Neuronal stem cell (in vitro differentiated cells): ENCODE measurements around the gene MYO1B.

ENCODE experiments used
- DNase-seq: peaks from one replicate; pipeline ENCODE4 v3.0.0-alpha.2; 2013; ENCODE audit warnings: low spot score
- H2AFZ ChIP-seq: one replicate; pipeline ENCODE4 v1.6.1; 2013; ENCODE audit warnings: mild to moderate bottlenecking, low read length, inconsistent platforms
- H2AK5ac ChIP-seq: 2 replicates; pipeline ENCODE4 v1.6.1; 2013; ENCODE audit warnings: low read depth, mild to moderate bottlenecking, inconsistent platforms, low read length, moderate library complexity, mixed read lengths
- H2BK120ac ChIP-seq: 2 replicates; pipeline ENCODE4 v1.6.1; 2013; ENCODE audit warnings: low read depth, mild to moderate bottlenecking, inconsistent platforms, low read length, moderate library complexity, mixed read lengths
- H2BK12ac ChIP-seq: one replicate; pipeline ENCODE4 v1.6.1; 2013; ENCODE audit warnings: low read length, inconsistent platforms
- H2BK15ac ChIP-seq: 2 replicates; pipeline ENCODE4 v1.6.1; 2013; ENCODE audit warnings: mild to moderate bottlenecking, low read length, inconsistent platforms, mixed read lengths
- H2BK5ac ChIP-seq: one replicate; pipeline ENCODE4 v1.6.1; 2013; ENCODE audit warnings: inconsistent platforms, mild to moderate bottlenecking, low read length, moderate library complexity
- H3K14ac ChIP-seq: one replicate; pipeline ENCODE4 v1.6.1; 2013; ENCODE audit warnings: low read length, inconsistent platforms
- H3K18ac ChIP-seq: 2 replicates; pipeline ENCODE4 v1.6.1; 2013; ENCODE audit warnings: low read length, inconsistent platforms
- H3K23ac ChIP-seq: 2 replicates; pipeline ENCODE4 v1.6.1; 2013; ENCODE audit warnings: low read depth, mild to moderate bottlenecking, mixed read lengths, low read length, inconsistent platforms; ENCODE audit not compliant: poor library complexity
- H3K27ac ChIP-seq: replicated peaks from 3 replicates; pipeline ENCODE4 v1.5.1; 2013; ENCODE audit warnings: low read length, inconsistent platforms
- H3K27me3 ChIP-seq, 3 experiments: 2 replicates each; pipeline ENCODE4 v1.6.1; 2013; ENCODE audit warnings: low read length in 3 of 3, mild to moderate bottlenecking in 2 of 3, inconsistent platforms in 1 of 3, low read depth in 1 of 3, mixed read lengths in 1 of 3, moderate library complexity in 1 of 3; ENCODE audit not compliant: control insufficient read depth in 3 of 3, insufficient read depth in 3 of 3
- H3K36me3 ChIP-seq, 2 donors: replicated peaks in 1 of 2; 2 replicates each; pipeline ENCODE4 v1.6.1; 2013; ENCODE audit warnings: low read length in 2 of 2; ENCODE audit not compliant: control insufficient read depth in 2 of 2, insufficient read depth in 2 of 2
- H3K4ac ChIP-seq: 2 replicates; pipeline ENCODE4 v1.6.1; 2013; ENCODE audit warnings: inconsistent platforms, mild to moderate bottlenecking, low read length, moderate library complexity
- H3K4me1 ChIP-seq, 2 donors: 1 replicate in 1 of 2; 2 replicates in 1 of 2; pipeline ENCODE4 v1.6.1; 2013; ENCODE audit warnings: low read length in 2 of 2, low read depth in 1 of 2; ENCODE audit not compliant: control insufficient read depth in 2 of 2, insufficient read depth in 1 of 2
- H3K4me2 ChIP-seq: one replicate; pipeline ENCODE4 v1.6.1; 2013; ENCODE audit warnings: mild to moderate bottlenecking, low read length, inconsistent platforms; ENCODE audit not compliant: insufficient read depth, poor library complexity, severe bottlenecking
- H3K4me3 ChIP-seq, 2 donors: 2 replicates each; pipeline ENCODE4 v1.5.1; 2013; ENCODE audit warnings: low read length in 2 of 2, mild to moderate bottlenecking in 2 of 2, inconsistent platforms in 1 of 2, moderate library complexity in 1 of 2
- H3K79me1 ChIP-seq: one replicate; pipeline ENCODE4 v1.6.1; 2013; ENCODE audit warnings: low read depth, mild to moderate bottlenecking, inconsistent platforms, low read length, moderate library complexity
- H3K9ac ChIP-seq: one replicate; pipeline ENCODE4 v1.6.1; 2013; ENCODE audit warnings: mild to moderate bottlenecking, low read depth, low read length, inconsistent platforms; ENCODE audit not compliant: poor library complexity
- H3K9me3 ChIP-seq, 2 donors: replicated peaks in 1 of 2; 2 replicates each; pipeline versions ENCODE3 to v1.6.1; 2013; ENCODE audit warnings: low read length in 2 of 2, mild to moderate bottlenecking in 2 of 2, inconsistent platforms in 1 of 2, low read depth in 1 of 2, mixed read lengths in 1 of 2, moderate library complexity in 1 of 2; ENCODE audit not compliant: control insufficient read depth in 2 of 2, insufficient read depth in 1 of 2
- H4K8ac ChIP-seq: one replicate; pipeline ENCODE4 v1.6.1; 2013; ENCODE audit warnings: low read depth, mild to moderate bottlenecking, inconsistent platforms, low read length, moderate library complexity
- H4K91ac ChIP-seq: one replicate; pipeline ENCODE4 v1.6.1; 2013; ENCODE audit warnings: low read length, low read depth, mild to moderate bottlenecking, inconsistent platforms; ENCODE audit not compliant: poor library complexity
- WGBS, 2 donors: extraction: QIAGEN DNeasy Blood & Tissue Kit; methylation state at CpG; one replicate each; pipeline ENCODE4 v1.1.7; 2013; ENCODE audit warnings: missing lambda C conversion rate in 2 of 2, mixed read lengths in 1 of 2; ENCODE audit not compliant: insufficient read length in 2 of 2, insufficient replicate concordance in 1 of 2; ENCODE audit errors: extremely low coverage in 2 of 2; 5-methylcytosine and 5-hydroxymethylcytosine counted together

MYO1B gene

GRCh38 chr2:191351298-191351697 lies 106.1 kb downstream of the MYO1B start:
- Histone ChIP-seq H3K4me3 (no peak overlapping the region), H2BK120ac (no peak overlapping the region), H3K4me2 (no peak overlapping the region), H3K4ac (no peak overlapping the region), H2BK15ac (no peak overlapping the region), H3K18ac (no peak overlapping the region), H2BK12ac (no peak overlapping the region), H3K9me3 (peaks cover 0 to 16% of the 10 kb centered on the region in 2 donors), H3K23ac (no peak overlapping the region), H3K27ac (no peak overlapping the region), H3K27me3 (no peaks in the 10 kb centered on the region), H3K79me1 (peaks cover 1% of the 10 kb centered on the region), H2AK5ac (no peak overlapping the region), H2BK5ac (no peak overlapping the region), H3K36me3 (peaks cover 14 to 80% of the 10 kb centered on the region in 2 donors), H3K14ac (no peak overlapping the region), H3K4me1 (no peaks in the 10 kb centered on the region), H3K9ac (no peak overlapping the region), H2AFZ (no peak overlapping the region), H4K91ac (no peak overlapping the region), H4K8ac (no peak overlapping the region)
- DNase-seq = no peak
- no CpG with 5 or more reads among the region's 3 CpGs for WGBS, 2 donors

- Histone ChIP-seq H3K4me1 (no peaks in the 10 kb centered on the region), H2BK5ac (no peak overlapping the region), H2BK12ac (no peak overlapping the region), H4K91ac (no peak overlapping the region), H2AFZ (no peak overlapping the region), H3K9ac (no peak overlapping the region), H3K4ac (no peak overlapping the region), H2BK120ac (no peak overlapping the region), H3K14ac (no peak overlapping the region), H3K4me3 (no peak overlapping the region), H3K9me3 (peaks cover 0 to 16% of the 10 kb centered on the region in 2 donors), H2BK15ac (no peak overlapping the region), H3K18ac (no peak overlapping the region), H3K27ac (no peak overlapping the region), H3K4me2 (no peak overlapping the region), H4K8ac (no peak overlapping the region), H3K36me3 (peaks cover 12 to 74% of the 10 kb centered on the region in 2 donors), H3K79me1 (peaks cover 1% of the 10 kb centered on the region), H3K23ac (no peak overlapping the region), H3K27me3 (no peaks in the 10 kb centered on the region), H2AK5ac (no peak overlapping the region)
- WGBS, 2 donors = no CpG with 5 or more reads among the region's 2 CpGs
- DNase-seq = no peak
Observed at GRCh38 chr2:191351921-191352320, 106.7 kb downstream of the MYO1B start.

GRCh38 chr2:191352536-191352935 lies 107.3 kb downstream of the MYO1B start:
- no peak overlapping the region for H3K4ac ChIP-seq
- DNase-seq = no peak
- H3K4me1 ChIP-seq = no peaks in the 10 kb centered on the region
- H4K8ac ChIP-seq = no peak overlapping the region
- H2AK5ac ChIP-seq = no peak overlapping the region
- peaks cover 0 to 16% of the 10 kb centered on the region in 2 donors for H3K9me3 ChIP-seq
- H3K36me3 ChIP-seq = peaks cover 12 to 68% of the 10 kb centered on the region in 2 donors
- H3K4me2 ChIP-seq = no peak overlapping the region
- no peak overlapping the region for H2BK12ac ChIP-seq
- no peak overlapping the region for H3K14ac ChIP-seq
- H4K91ac ChIP-seq = no peak overlapping the region
- no peak overlapping the region for H3K4me3 ChIP-seq
- no peaks in the 10 kb centered on the region for H3K27me3 ChIP-seq
- no peak overlapping the region for H3K23ac ChIP-seq
- H3K27ac ChIP-seq = no peak overlapping the region
- no peak overlapping the region for H3K18ac ChIP-seq
- H2BK15ac ChIP-seq = no peak overlapping the region
- H2BK120ac ChIP-seq = no peak overlapping the region
- H3K79me1 ChIP-seq = peaks cover 1% of the 10 kb centered on the region
- no CpG with 5 or more reads among the region's 2 CpGs for WGBS, 2 donors
- H2BK5ac ChIP-seq = no peak overlapping the region
- no peak overlapping the region for H3K9ac ChIP-seq
- no peak overlapping the region for H2AFZ ChIP-seq

- H3K4me1 ChIP-seq = no peaks in the 10 kb centered on the region
- no peak overlapping the region for H2BK5ac ChIP-seq
- H2BK12ac ChIP-seq = no peak overlapping the region
- H3K4me2 ChIP-seq = no peak overlapping the region
- no peak for DNase-seq
- no peaks in the 10 kb centered on the region for H3K27me3 ChIP-seq
- H2AK5ac ChIP-seq = no peak overlapping the region
- H3K4ac ChIP-seq = no peak overlapping the region
- H2AFZ ChIP-seq = no peak overlapping the region
- no peak overlapping the region for H3K18ac ChIP-seq
- H4K91ac ChIP-seq = no peak overlapping the region
- H3K14ac ChIP-seq = no peak overlapping the region
- no peak overlapping the region for H2BK120ac ChIP-seq
- H3K36me3 ChIP-seq = peaks cover 4 to 51% of the 10 kb centered on the region in 2 donors
- H2BK15ac ChIP-seq = no peak overlapping the region
- H3K79me1 ChIP-seq = no peaks in the 10 kb centered on the region
- WGBS, 2 donors = no CpG with 5 or more reads among the region's 8 CpGs
- H3K9me3 ChIP-seq = peaks cover 0 to 16% of the 10 kb centered on the region in 2 donors
- no peak overlapping the region for H4K8ac ChIP-seq
- no peak overlapping the region for H3K23ac ChIP-seq
- H3K27ac ChIP-seq = no peak overlapping the region
- H3K4me3 ChIP-seq = no peak overlapping the region
- no peak overlapping the region for H3K9ac ChIP-seq
Observed at GRCh38 chr2:191355170-191355758, 110.1 kb downstream of the MYO1B start.
